ENCODE results near the gene KHDRBS1.
A peak's percentile ranks its signal among the peaks of the same experiment; 100 is the strongest.

Gene KHDRBS1

DNA sequence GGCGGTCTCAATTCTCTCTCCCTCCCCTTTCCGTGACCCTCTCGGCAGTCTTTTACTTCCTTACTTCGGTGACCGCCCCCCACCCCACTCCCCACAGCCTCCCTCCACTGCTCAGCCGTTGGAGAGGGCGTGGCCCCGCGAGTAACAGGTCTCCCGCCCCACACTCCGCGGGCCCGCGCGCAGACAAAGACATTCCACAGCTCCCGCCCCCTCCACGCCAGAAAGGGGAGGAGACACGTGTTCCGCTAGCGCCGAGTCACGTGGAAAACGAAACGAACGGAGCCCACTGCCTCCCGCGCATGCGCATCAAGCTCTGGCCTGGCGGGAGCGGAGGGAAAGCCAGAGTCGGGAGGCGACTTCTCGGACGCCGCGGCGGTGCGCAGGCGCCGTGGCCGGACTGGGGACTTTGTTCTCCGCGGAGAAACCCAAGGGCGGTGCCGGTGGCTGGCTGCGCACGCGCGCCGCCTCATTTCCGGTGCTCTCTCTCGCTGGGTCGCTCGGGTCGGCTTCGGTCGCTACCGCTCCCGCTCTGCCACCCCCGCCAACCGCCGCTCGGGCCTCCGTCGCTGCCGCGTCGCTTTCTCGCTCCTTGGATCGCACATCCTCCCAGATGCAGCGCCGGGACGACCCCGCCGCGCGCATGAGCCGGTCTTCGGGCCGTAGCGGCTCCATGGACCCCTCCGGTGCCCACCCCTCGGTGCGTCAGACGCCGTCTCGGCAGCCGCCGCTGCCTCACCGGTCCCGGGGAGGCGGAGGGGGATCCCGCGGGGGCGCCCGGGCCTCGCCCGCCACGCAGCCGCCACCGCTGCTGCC, at the start of gene KHDRBS1 (continued):
- no peak for TF ChIP-seq BCL11B (tag by site-specific recombination; IDR thresholded peaks at IDR 0.05; ENCODE audit: low read depth)
- no peak for TF ChIP-seq ZNF274 (IDR thresholded peaks at IDR 0.05; ENCODE audit: low read length)
- TF ChIP-seq ZNF274 (tag by site-specific recombination; IDR thresholded peaks at IDR 0.05; ENCODE audit: borderline replicate concordance) = no peak
- no peak for TF ChIP-seq ZNF2 (tag by site-specific recombination; IDR thresholded peaks at IDR 0.05)
- TF ChIP-seq ZNF610 (tag by site-specific recombination; IDR thresholded peaks at IDR 0.05; ENCODE audit: borderline replicate concordance) = peak; percentile 70; the same call in 1 of the 2 replicates
- TF ChIP-seq ZNF423 (tag by site-specific recombination; IDR thresholded peaks at IDR 0.05) = no peak
- peak; percentile 100 for TF ChIP-seq SCRT2 (tag by site-specific recombination; IDR thresholded peaks at IDR 0.05)
- peak; percentile 39; the same call in 1 of the 2 replicates for TF ChIP-seq ZBTB8A (tag by site-specific recombination; IDR thresholded peaks at IDR 0.05)
- TF ChIP-seq ZNF311 (tag by site-specific recombination; IDR thresholded peaks at IDR 0.05; ENCODE audit: borderline replicate concordance) = no peak
- no peak for TF ChIP-seq ZNF830 (tag by site-specific recombination; IDR thresholded peaks at IDR 0.05; ENCODE audit: low read depth)
- no peak for TF ChIP-seq ZNF514 (tag by site-specific recombination; IDR thresholded peaks at IDR 0.05)
- TF ChIP-seq OVOL3 (tag by site-specific recombination; IDR thresholded peaks at IDR 0.05) = no peak
- TF ChIP-seq, protein P1, sequence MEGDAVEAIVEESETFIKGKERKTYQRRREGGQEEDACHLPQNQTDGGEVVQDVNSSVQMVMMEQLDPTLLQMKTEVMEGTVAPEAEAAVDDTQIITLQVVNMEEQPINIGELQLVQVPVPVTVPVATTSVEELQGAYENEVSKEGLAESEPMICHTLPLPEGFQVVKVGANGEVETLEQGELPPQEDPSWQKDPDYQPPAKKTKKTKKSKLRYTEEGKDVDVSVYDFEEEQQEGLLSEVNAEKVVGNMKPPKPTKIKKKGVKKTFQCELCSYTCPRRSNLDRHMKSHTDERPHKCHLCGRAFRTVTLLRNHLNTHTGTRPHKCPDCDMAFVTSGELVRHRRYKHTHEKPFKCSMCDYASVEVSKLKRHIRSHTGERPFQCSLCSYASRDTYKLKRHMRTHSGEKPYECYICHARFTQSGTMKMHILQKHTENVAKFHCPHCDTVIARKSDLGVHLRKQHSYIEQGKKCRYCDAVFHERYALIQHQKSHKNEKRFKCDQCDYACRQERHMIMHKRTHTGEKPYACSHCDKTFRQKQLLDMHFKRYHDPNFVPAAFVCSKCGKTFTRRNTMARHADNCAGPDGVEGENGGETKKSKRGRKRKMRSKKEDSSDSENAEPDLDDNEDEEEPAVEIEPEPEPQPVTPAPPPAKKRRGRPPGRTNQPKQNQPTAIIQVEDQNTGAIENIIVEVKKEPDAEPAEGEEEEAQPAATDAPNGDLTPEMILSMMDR (tag by site-specific recombination; IDR thresholded peaks at IDR 0.05) = no peak
- TF ChIP-seq MZF1 (tag by site-specific recombination; IDR thresholded peaks at IDR 0.05; ENCODE audit: borderline replicate concordance) = no peak
- TF ChIP-seq, protein P2, sequence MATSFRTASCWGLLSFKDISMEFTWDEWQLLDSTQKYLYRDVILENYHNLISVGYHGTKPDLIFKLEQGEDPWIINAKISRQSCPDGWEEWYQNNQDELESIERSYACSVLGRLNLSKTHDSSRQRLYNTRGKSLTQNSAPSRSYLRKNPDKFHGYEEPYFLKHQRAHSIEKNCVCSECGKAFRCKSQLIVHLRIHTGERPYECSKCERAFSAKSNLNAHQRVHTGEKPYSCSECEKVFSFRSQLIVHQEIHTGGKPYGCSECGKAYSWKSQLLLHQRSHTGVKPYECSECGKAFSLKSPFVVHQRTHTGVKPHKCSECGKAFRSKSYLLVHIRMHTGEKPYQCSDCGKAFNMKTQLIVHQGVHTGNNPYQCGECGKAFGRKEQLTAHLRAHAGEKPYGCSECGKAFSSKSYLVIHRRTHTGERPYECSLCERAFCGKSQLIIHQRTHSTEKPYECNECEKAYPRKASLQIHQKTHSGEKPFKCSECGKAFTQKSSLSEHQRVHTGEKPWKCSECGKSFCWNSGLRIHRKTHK (tag by site-specific recombination; IDR thresholded peaks at IDR 0.05) = no peak
- TF ChIP-seq ZNF707 (tag by site-specific recombination; IDR thresholded peaks at IDR 0.05) = no peak
- no peak for TF ChIP-seq YY2 (tag by site-specific recombination; IDR thresholded peaks at IDR 0.05)
- peak; percentile 51; the same call in 1 of the 2 replicates for TF ChIP-seq ZNF561 (tag by site-specific recombination; IDR thresholded peaks at IDR 0.05; ENCODE audit: borderline replicate concordance)
- TF ChIP-seq, protein P3, sequence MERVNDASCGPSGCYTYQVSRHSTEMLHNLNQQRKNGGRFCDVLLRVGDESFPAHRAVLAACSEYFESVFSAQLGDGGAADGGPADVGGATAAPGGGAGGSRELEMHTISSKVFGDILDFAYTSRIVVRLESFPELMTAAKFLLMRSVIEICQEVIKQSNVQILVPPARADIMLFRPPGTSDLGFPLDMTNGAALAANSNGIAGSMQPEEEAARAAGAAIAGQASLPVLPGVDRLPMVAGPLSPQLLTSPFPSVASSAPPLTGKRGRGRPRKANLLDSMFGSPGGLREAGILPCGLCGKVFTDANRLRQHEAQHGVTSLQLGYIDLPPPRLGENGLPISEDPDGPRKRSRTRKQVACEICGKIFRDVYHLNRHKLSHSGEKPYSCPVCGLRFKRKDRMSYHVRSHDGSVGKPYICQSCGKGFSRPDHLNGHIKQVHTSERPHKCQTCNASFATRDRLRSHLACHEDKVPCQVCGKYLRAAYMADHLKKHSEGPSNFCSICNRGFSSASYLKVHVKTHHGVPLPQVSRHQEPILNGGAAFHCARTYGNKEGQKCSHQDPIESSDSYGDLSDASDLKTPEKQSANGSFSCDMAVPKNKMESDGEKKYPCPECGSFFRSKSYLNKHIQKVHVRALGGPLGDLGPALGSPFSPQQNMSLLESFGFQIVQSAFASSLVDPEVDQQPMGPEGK (tag by site-specific recombination; IDR thresholded peaks at IDR 0.05) = peak; percentile 98
- no peak for TF ChIP-seq ZNF792 (tag by site-specific recombination; IDR thresholded peaks at IDR 0.05)
- no peak for TF ChIP-seq TCF7L2 (IDR thresholded peaks at IDR 0.05; ENCODE audit: borderline replicate concordance, low read depth, low read length)
- TF ChIP-seq BCL11A (tag by site-specific recombination; IDR thresholded peaks at IDR 0.05; ENCODE audit: low read depth) = no peak
- no peak for TF ChIP-seq ZSCAN16 (tag by site-specific recombination; IDR thresholded peaks at IDR 0.05)
- no peak; the same call in none of the 2 replicates for TF ChIP-seq ZNF24 (tag by site-specific recombination; IDR thresholded peaks at IDR 0.05)
- peak; percentile 86 for TF ChIP-seq ZNF366 (tag by site-specific recombination; conservative IDR thresholded peaks at IDR 0.05)
- TF ChIP-seq, protein P4, sequence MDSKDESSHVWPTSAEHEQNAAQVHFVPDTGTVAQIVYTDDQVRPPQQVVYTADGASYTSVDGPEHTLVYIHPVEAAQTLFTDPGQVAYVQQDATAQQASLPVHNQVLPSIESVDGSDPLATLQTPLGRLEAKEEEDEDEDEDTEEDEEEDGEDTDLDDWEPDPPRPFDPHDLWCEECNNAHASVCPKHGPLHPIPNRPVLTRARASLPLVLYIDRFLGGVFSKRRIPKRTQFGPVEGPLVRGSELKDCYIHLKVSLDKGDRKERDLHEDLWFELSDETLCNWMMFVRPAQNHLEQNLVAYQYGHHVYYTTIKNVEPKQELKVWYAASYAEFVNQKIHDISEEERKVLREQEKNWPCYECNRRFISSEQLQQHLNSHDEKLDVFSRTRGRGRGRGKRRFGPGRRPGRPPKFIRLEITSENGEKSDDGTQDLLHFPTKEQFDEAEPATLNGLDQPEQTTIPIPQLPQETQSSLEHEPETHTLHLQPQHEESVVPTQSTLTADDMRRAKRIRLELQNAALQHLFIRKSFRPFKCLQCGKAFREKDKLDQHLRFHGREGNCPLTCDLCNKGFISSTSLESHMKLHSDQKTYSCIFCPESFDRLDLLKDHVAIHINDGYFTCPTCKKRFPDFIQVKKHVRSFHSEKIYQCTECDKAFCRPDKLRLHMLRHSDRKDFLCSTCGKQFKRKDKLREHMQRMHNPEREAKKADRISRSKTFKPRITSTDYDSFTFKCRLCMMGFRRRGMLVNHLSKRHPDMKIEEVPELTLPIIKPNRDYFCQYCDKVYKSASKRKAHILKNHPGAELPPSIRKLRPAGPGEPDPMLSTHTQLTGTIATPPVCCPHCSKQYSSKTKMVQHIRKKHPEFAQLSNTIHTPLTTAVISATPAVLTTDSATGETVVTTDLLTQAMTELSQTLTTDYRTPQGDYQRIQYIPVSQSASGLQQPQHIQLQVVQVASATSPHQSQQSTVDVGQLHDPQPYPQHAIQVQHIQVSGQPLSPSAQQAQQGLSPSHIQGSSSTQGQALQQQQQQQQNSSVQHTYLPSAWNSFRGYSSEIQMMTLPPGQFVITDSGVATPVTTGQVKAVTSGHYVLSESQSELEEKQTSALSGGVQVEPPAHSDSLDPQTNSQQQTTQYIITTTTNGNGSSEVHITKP (tag by site-specific recombination; IDR thresholded peaks at IDR 0.05) = peak; percentile 30; the same call in 1 of the 2 replicates
- TF ChIP-seq FEZF1 (tag by site-specific recombination; IDR thresholded peaks at IDR 0.05) = no peak
- TF ChIP-seq KLF7 (tag by site-specific recombination; IDR thresholded peaks at IDR 0.05; ENCODE audit: borderline replicate concordance) = peak; percentile 90
- TF ChIP-seq, protein P5, sequence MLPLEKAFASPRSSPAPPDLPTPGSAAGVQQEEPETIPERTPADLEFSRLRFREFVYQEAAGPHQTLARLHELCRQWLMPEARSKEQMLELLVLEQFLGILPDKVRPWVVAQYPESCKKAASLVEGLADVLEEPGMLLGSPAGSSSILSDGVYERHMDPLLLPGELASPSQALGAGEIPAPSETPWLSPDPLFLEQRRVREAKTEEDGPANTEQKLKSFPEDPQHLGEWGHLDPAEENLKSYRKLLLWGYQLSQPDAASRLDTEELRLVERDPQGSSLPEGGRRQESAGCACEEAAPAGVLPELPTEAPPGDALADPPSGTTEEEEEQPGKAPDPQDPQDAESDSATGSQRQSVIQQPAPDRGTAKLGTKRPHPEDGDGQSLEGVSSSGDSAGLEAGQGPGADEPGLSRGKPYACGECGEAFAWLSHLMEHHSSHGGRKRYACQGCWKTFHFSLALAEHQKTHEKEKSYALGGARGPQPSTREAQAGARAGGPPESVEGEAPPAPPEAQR (tag by site-specific recombination; IDR thresholded peaks at IDR 0.05) = no peak
- peak; percentile 49; the same call in 1 of the 2 replicates for TF ChIP-seq ZSCAN30 (tag by site-specific recombination; IDR thresholded peaks at IDR 0.05)
